Measurements from ENCODE around the gene GPBP1L1. TPM values are rescaled to one million over a fixed set of nuclear protein-coding genes. Genes with fewer than 3 reads are reported as not detected.

GPBP1L1 gene
- polyA plus RNA-seq, 1 of the 3 experiments (the other 2 are of a cell fraction): 28.5 TPM

- H3K9me3 ChIP-seq: no peaks in the 10 kb centered on the region; the same call in 1 of the 2 replicates
- POLR2A ChIA-PET: no interaction called here
- WGBS (ENCODE audit: low lambda C conversion rate): 94% methylated on average over 1 of the region's 1 CpG
- H3K4me3 ChIP-seq (ENCODE audit: low read depth in 2 of 2, low read length in 1 of 2): no peak overlapping the region
- no peak overlapping the region for H3K9ac ChIP-seq
- H3K79me2 ChIP-seq (ENCODE audit: insufficient read depth): no peaks in the 10 kb centered on the region
- H3K27ac ChIP-seq (ENCODE audit: low read depth in 2 of 2, low read length in 1 of 2): no peak overlapping the region
- no peak for DNase-seq
- peaks cover 2 to 9% of the 10 kb centered on the region in 2 experiments for H3K36me3 ChIP-seq (replicated peaks in 1 of 2; ENCODE audit: control insufficient read depth in 1 of 2, insufficient read depth in 2 of 2, low read length in 1 of 2)
- peaks cover 6% of the 10 kb centered on the region for H3F3A ChIP-seq (replicated peaks; ENCODE audit: insufficient read depth)
- H3K4me2 ChIP-seq: no peak overlapping the region
- H3K9me2 ChIP-seq: no peaks in the 10 kb centered on the region
- CTCF ChIA-PET: no interaction called here
- no peak for TF ChIP-seq PBX3 (IDR thresholded peaks at IDR 0.05)
- TF ChIP-seq FOXJ3 (CRISPR knock-in tag; IDR thresholded peaks at IDR 0.05): no peak
- TF ChIP-seq EZH2phosphoT487 (IDR thresholded peaks at IDR 0.05; ENCODE audit: borderline replicate concordance, low read depth): no peak
- no peak for TF ChIP-seq TAF1 (IDR thresholded peaks at IDR 0.05; ENCODE audit: borderline replicate concordance, low read depth, low read length)
- TF ChIP-seq GATA2 (CRISPR knock-in tag; IDR thresholded peaks at IDR 0.05): no peak
- TF ChIP-seq, protein P1, sequence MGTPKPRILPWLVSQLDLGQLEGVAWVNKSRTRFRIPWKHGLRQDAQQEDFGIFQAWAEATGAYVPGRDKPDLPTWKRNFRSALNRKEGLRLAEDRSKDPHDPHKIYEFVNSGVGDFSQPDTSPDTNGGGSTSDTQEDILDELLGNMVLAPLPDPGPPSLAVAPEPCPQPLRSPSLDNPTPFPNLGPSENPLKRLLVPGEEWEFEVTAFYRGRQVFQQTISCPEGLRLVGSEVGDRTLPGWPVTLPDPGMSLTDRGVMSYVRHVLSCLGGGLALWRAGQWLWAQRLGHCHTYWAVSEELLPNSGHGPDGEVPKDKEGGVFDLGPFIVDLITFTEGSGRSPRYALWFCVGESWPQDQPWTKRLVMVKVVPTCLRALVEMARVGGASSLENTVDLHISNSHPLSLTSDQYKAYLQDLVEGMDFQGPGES (IDR thresholded peaks at IDR 0.05; ENCODE audit: low read depth, low read length): no peak
- TF ChIP-seq MEF2A (IDR thresholded peaks at IDR 0.05; ENCODE audit: borderline replicate concordance, low read depth): no peak
- no peak for TF ChIP-seq USF1 (IDR thresholded peaks at IDR 0.05; ENCODE audit: borderline replicate concordance, low read depth)
- TF ChIP-seq, protein P2, sequence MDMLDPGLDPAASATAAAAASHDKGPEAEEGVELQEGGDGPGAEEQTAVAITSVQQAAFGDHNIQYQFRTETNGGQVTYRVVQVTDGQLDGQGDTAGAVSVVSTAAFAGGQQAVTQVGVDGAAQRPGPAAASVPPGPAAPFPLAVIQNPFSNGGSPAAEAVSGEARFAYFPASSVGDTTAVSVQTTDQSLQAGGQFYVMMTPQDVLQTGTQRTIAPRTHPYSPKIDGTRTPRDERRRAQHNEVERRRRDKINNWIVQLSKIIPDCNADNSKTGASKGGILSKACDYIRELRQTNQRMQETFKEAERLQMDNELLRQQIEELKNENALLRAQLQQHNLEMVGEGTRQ (IDR thresholded peaks at IDR 0.05; ENCODE audit: borderline replicate concordance, low read depth, low read length): no peak
- TF ChIP-seq, protein P3, sequence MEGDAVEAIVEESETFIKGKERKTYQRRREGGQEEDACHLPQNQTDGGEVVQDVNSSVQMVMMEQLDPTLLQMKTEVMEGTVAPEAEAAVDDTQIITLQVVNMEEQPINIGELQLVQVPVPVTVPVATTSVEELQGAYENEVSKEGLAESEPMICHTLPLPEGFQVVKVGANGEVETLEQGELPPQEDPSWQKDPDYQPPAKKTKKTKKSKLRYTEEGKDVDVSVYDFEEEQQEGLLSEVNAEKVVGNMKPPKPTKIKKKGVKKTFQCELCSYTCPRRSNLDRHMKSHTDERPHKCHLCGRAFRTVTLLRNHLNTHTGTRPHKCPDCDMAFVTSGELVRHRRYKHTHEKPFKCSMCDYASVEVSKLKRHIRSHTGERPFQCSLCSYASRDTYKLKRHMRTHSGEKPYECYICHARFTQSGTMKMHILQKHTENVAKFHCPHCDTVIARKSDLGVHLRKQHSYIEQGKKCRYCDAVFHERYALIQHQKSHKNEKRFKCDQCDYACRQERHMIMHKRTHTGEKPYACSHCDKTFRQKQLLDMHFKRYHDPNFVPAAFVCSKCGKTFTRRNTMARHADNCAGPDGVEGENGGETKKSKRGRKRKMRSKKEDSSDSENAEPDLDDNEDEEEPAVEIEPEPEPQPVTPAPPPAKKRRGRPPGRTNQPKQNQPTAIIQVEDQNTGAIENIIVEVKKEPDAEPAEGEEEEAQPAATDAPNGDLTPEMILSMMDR (IDR thresholded peaks at IDR 0.05): no peak
- no peak for TF ChIP-seq RXRA (IDR thresholded peaks at IDR 0.05; ENCODE audit: borderline replicate concordance, low read depth)
- TF ChIP-seq NFIC (IDR thresholded peaks at IDR 0.05; ENCODE audit: borderline replicate concordance): no peak
- TF ChIP-seq FOSL2 (IDR thresholded peaks at IDR 0.05; ENCODE audit: borderline replicate concordance, low read depth): no peak
- TF ChIP-seq YY1 (IDR thresholded peaks at IDR 0.05; ENCODE audit: low read depth): no peak
- no peak for TF ChIP-seq FOXM1 (IDR thresholded peaks at IDR 0.05; ENCODE audit: low read depth)
- TF ChIP-seq JUND (IDR thresholded peaks at IDR 0.05): no peak
- TF ChIP-seq MAX (IDR thresholded peaks at IDR 0.05; ENCODE audit: low read depth): no peak
- H4K20me1 ChIP-seq (ENCODE audit: insufficient read depth): no peaks in the 10 kb centered on the region
- H3K4me1 ChIP-seq (ENCODE audit: control insufficient read depth in 1 of 2, insufficient read depth in 2 of 2, low read depth in 1 of 2, low read length in 1 of 2): no peaks in the 10 kb centered on the region
- H2AFZ ChIP-seq (ENCODE audit: low read depth): no peak overlapping the region
- no peaks in the 10 kb centered on the region for H3K27me3 ChIP-seq (ENCODE audit: insufficient read depth)
Observed at GRCh38 chr1:45730780-45731319, 44.5 kb upstream of the GPBP1L1 start.
